GM21529 (cell line): Measurements from ENCODE around the gene SMARCD2.
"Not testable (repeated sequence)": the region's sequence is repeated elsewhere in the genome, so short reads cannot be mapped to it uniquely, and the experiment has no call there.

Experiments used
- ATAC-seq: cut with Tn5 transposase; IDR thresholded peaks from one replicate; pipeline ENCODE4 v1.9.1; 2021; ENCODE audit not compliant: unreplicated experiment

Gene SMARCD2

GRCh38 chr17:63853260-63853659 lies 10.8 kb upstream of the SMARCD2 start:
- ATAC-seq, result no peak

- ATAC-seq, result no peak
Observed at GRCh38 chr17:63850401-63850800, 7.9 kb upstream of the SMARCD2 start.

- peak; percentile 79 for ATAC-seq
Observed at GRCh38 chr17:63848834-63849689, 6.6 kb upstream of the SMARCD2 start.

GRCh38 chr17:63847525-63848249 lies 5.2 kb upstream of the SMARCD2 start:
- ATAC-seq, result no peak

- no peak for ATAC-seq
Observed at GRCh38 chr17:63845509-63845908, 3.0 kb upstream of the SMARCD2 start.

GRCh38 chr17:63843910-63844677 lies 1.6 kb upstream of the SMARCD2 start:
- no peak for ATAC-seq

GRCh38 chr17:63843387-63843888 lies 953 bp upstream of the SMARCD2 start:
- not testable (repeated sequence) for ATAC-seq

GRCh38 chr17:63842173-63842539 lies 329 bp downstream of the SMARCD2 start:
- ATAC-seq, result peak; percentile 29

GRCh38 chr17:63841350-63842172 lies 924 bp downstream of the SMARCD2 start:
- no peak for ATAC-seq

GRCh38 chr17:63840591-63841349 lies 1.7 kb downstream of the SMARCD2 start:
- ATAC-seq, result no peak

GRCh38 chr17:63838631-63839171 lies 3.8 kb downstream of the SMARCD2 start:
- no peak for ATAC-seq

GRCh38 chr17:63837962-63838600 lies 4.4 kb downstream of the SMARCD2 start:
- ATAC-seq, result no peak

GRCh38 chr17:63837480-63837879 lies 5.0 kb downstream of the SMARCD2 start:
- ATAC-seq, result no peak

GRCh38 chr17:63836811-63837210 lies 5.7 kb downstream of the SMARCD2 start:
- no peak for ATAC-seq

- ATAC-seq, result no peak
Observed at GRCh38 chr17:63835167-63835720, 7.2 kb downstream of the SMARCD2 start.

- ATAC-seq, result peak; percentile 66
Observed at GRCh38 chr17:63834431-63835166, 7.9 kb downstream of the SMARCD2 start.

- no peak for ATAC-seq
Observed at GRCh38 chr17:63833741-63834373, 8.6 kb downstream of the SMARCD2 start.
